GM18909 (cell line): ENCODE measurements around the gene CTPS2.
A peak's percentile ranks its signal among the peaks of the same experiment; 100 is the strongest.
"Not testable (repeated sequence)": the region's sequence is repeated elsewhere in the genome, so short reads cannot be mapped to it uniquely, and the experiment has no call there.

Source experiments
- ATAC-seq: cut with Tn5 transposase; IDR thresholded peaks from one replicate; pipeline ENCODE4 v1.9.1; 2021; ENCODE audit warnings: mild to moderate bottlenecking; ENCODE audit not compliant: unreplicated experiment, poor library complexity

CTPS2 gene

GRCh38 chrX:16712548-16713155 lies at the start of gene CTPS2:
Gene CTPS2, minus strand, starts transcription at chrX:16712669. Its CDS starts 9,767 bp downstream, at chrX:16702902.
- ATAC-seq: peak; percentile 82

- ATAC-seq: not testable (repeated sequence)
Observed at GRCh38 chrX:16761500-16761899, 49.0 kb upstream of the CTPS2 start.

GRCh38 chrX:16756724-16757123 lies 44.3 kb upstream of the CTPS2 start:
- no peak for ATAC-seq

GRCh38 chrX:16754019-16754418 lies 41.5 kb upstream of the CTPS2 start:
- ATAC-seq: no peak

DNA sequence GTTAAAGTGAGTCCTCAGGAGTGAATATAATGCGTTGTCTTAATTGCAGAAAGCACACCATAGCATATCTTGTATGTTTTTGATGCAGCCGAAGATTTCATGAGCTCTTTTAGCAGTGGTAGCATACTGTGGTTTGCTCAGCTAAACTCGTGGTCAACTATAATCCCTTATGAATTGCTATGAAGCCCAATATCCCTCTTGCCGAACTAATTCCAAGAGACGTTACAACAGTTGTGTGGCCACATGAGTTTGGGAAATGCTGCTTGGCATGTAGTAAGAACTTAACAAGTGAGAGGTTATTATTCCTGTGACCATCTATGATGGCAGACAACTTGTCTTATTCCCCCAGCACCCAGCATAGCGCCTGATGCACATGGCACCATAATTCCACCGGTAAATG lies 37.7 kb upstream of the CTPS2 start:
- no peak for ATAC-seq

- no peak for ATAC-seq
Observed at GRCh38 chrX:16748425-16748824, 36.0 kb upstream of the CTPS2 start.

GRCh38 chrX:16745659-16746058 lies 33.2 kb upstream of the CTPS2 start:
- no peak for ATAC-seq

- no peak for ATAC-seq
Observed at GRCh38 chrX:16745102-16745501, 32.6 kb upstream of the CTPS2 start.

DNA sequence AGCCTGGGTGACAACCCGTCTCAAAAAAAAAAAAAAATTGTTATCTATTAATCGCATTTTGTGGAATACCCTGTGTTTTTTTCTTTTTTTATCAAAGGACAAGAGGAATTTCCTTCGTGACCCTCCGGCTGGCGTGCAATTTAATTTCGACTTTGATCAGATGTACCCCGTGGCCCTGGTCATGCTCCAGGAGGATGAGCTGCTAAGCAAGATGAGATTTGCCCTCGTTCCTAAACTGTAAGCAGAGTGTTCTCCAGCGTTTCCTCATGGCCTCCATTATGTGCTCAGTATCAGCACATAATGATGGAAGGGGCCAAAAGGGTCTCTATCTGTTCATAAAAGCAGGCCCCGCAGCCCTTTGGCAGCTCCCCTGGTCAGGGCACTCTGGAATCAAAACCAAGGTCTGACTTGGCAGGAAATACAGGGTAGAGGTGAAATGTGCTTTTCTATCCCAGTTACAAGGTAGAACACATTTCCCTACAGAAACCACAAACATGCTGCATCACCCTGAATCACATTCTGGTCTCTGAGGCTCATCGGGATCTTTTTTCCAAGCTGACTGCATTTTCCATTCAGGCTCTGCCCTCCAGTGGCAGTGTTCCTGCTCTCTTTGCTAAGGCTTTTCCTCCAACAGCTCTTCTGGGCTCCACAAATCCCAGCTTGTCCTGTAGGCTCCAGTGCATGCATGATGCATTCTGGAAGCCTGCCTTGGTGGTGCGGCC lies 31.3 kb upstream of the CTPS2 start:
- ATAC-seq: no peak

- no peak for ATAC-seq
Observed at GRCh38 chrX:16739574-16739973, 27.1 kb upstream of the CTPS2 start.

DNA sequence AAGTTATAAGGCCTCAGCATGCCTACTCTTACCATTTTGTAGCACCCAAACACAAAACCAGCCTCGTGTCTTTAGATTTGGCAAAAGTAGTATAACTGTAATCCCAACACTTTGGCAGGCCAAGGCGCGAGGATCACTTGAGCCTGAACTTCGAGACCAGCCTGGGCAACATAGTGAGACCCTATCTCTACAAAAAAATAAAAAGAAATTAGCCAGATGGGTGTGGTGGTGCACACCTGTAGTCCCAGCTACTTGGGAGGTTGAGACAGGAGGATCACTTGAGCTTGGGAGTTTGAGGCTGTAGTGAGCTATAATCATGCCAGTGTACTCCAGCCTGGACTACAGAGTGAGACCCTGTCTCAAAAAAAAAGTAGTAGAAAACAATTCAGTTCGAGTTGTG lies 24.6 kb upstream of the CTPS2 start:
- no peak for ATAC-seq

DNA sequence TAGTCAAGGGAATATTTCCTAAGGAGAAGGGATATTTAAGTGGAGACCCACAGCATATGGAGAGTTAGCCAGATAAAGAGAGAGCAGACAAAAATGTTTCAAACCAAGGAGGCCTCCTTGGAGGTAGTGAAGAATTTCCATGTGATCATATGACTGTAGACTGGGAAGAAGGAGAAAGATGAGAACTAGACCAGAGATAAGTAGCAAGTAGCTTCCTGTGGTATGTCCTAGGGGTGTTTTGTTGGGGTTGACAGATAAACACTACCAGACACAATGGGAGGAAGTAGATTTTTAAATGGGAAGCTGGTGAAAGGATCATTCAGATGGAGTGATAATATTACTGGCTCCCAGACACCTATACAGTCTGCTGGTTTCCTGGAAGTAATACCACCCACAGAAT lies 20.5 kb upstream of the CTPS2 start:
- no peak for ATAC-seq

DNA sequence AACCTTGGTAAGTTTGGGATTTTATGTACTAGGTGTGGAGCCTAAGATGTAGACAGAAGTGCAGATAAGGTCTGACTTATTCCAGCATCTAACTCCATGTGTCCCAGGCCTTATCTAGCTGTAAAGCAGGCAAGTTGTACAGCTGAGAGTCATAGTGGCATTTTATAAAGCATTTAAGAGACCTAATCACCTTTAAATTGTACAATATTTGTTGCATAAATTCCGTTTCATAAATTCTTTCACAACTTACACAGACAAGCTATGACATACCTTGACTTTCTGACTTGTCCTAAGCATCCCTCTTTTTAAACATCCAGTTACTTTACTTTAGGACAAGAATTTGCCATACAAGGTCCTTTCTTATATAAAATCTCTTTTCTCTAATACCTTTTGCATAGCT lies 18.0 kb upstream of the CTPS2 start:
- ATAC-seq: no peak

GRCh38 chrX:16727637-16728036 lies 15.2 kb upstream of the CTPS2 start:
- ATAC-seq: no peak

- ATAC-seq: peak; percentile 89
Observed at GRCh38 chrX:16726347-16726988, 14.0 kb upstream of the CTPS2 start.

DNA sequence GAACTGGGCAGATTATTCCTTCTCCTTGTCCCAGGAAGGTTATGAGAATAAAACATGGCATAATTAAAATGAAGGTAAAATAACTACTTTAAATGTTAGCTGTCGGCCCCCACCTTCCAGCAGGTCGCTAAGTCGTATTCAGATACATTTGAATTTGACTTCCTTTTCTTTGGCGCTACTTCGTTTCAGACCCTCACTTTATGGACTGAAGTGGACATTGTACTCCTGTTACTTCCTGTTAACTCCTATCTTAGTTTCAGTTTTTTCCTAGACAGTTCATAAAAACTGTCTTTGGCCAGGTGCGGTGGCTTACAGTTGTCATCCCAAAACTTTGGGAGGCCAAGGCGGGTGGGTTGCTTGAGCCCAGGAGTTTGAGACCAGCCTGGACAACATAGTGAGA lies 12.6 kb upstream of the CTPS2 start:
- no peak for ATAC-seq

DNA sequence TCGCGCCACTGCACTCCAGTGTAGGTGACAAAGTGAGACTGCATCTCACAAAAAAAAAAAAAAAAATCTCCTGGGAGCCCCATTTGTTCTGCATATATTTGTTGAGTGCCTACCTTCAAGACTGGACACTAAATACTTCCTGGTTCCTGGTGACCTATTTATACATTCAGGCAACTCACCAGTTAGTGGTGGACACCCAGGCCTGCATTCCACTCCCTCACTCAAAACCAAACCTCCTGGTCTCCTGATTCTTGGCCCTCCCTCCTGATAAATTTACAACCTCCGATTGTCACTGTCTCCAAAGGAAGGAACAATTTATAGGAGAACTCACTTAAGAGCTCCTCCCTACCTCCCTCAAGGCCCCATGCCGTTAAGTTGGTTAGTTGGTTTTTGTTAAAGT lies 10.0 kb upstream of the CTPS2 start:
- no peak for ATAC-seq

DNA sequence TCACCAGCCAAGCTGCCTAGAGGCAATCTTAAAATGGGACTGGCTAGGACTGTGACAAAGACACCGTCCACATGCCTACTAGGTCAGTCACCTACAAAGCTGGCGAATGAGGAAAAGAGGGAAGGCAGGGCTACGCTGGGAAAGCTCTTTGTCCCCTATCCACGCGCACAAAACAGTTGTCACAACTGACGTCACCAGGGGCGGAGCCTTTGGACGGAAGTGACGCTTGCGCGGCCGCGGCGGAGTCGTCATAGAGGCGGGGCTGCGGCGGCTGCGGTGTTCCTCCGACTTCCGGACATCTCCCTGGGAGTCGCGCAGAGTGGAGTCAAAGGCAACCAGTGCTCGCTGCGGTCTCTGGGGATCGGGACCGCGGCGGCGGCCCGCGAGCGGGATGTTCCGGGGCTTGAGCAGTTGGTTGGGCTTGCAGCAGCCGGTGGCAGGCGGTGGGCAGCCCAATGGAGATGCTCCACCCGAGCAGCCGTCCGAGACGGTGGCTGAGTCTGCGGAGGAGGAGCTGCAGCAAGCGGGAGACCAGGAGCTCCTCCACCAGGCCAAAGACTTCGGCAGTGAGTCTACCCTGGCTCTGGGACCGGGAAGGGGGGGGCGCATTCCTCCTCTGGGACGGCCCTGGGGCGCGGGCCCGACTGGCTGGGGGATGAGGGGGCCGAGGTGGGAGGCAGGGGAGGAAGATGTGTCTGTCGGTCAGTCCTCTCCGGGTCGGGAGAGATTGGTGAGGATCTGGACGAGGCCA lies 7.0 kb upstream of the CTPS2 start, which contains the start of gene SYAP1:
Gene SYAP1 (plus strand): TSS at position 279 of the 751 bp plus-strand sequence. CDS start 113 bp downstream, at position 392.
- ATAC-seq: peak; percentile 99

- peak; percentile 36 for ATAC-seq
Observed at GRCh38 chrX:16718824-16719333, 6.4 kb upstream of the CTPS2 start.

DNA sequence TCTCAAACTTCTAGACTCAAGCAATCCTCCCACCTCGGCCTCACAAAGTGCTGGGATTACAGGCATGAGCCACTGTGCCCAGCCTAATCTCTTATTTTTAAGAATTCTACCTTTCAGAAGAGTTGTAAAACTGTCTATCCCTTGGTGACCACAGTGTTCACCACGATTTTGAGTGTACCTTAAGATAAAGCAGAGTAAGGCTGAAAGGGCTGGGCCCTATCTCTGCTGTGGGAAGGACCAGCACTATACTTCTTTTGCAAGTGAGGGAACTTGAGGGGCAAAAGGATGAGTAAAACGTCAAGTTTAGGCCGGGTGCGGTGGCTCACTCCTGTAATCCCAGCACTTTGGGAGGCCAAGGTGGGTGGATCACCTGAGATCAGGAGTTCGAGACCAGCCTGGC lies 4.0 kb upstream of the CTPS2 start:
- ATAC-seq: not testable (repeated sequence)

GRCh38 chrX:16715638-16716037 lies 3.2 kb upstream of the CTPS2 start:
- not testable (repeated sequence) for ATAC-seq
